Activated CD8-positive, alpha-beta memory T cell treated with anti-CD3 and anti-CD28 coated beads, Interleukin-2, amount 50 U/mL, for 24 hours (primary cell): ENCODE measurements around the gene CATSPERD.
A peak's percentile ranks its signal among the peaks of the same experiment; 100 is the strongest.

Source experiments
- DNase-seq: peaks from one replicate; pipeline ENCODE4 v3.0.0-alpha.2; 2020; ENCODE audit errors: extremely low read depth

The CATSPERD gene

GRCh38 chr19:5787409-5788182 is 67.2 kb downstream of the CATSPERD start:
- DNase-seq = no peak

DNA sequence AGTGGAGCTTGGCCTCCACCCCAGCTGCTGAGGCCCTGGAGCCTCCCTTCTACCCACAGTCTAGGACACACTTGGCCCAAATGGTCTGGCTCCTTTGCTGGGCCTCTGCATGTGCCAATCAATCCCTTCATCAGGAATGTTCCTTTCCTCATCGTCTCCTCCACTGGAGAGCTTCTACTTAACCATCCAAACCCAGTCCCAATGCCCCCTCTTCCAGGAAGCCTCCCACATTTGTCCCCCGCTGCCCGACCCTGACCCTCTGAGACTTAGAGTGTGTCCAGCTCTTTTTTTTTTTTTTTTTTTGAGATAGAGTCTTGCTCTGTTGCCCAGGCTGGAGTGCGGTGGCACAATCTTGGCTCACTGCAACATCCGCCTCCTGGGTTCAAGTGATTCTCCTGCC is 68.0 kb downstream of the CATSPERD start:
- no peak for DNase-seq

- DNase-seq = no peak
These were observed 68.9 kb downstream of the CATSPERD start for GRCh38 chr19:5789351-5789761.

GRCh38 chr19:5789886-5790558 is 69.6 kb downstream of the CATSPERD start:
- no peak for DNase-seq

- peak; percentile 91 for DNase-seq
These were observed 70.4 kb downstream of the CATSPERD start, which contains the start of gene DUS3L for GRCh38 chr19:5790559-5791520. TSS of gene DUS3L (minus strand) at chr19:5791163. CDS start at chr19:5791141, 22 bp downstream.

DNA sequence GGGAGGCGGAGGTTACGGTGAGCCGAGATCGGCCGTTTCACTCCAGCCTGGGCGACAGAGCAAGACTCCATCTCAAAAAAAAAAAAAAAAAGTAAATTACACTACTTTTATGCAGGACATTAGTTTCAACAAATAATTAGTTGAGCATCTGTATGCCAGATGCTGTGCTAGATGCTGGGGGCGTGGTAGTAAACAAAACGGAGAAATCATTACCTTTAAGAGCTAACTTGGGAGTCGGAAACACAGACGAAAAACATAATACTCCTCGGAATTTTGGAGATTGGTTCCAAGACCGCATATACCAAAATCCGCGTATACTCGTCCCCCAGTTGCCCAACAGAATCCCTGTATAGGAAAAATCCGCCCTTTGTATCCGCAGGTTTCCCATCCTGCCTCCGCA is 71.8 kb downstream of the CATSPERD start:
- no peak for DNase-seq

DNA sequence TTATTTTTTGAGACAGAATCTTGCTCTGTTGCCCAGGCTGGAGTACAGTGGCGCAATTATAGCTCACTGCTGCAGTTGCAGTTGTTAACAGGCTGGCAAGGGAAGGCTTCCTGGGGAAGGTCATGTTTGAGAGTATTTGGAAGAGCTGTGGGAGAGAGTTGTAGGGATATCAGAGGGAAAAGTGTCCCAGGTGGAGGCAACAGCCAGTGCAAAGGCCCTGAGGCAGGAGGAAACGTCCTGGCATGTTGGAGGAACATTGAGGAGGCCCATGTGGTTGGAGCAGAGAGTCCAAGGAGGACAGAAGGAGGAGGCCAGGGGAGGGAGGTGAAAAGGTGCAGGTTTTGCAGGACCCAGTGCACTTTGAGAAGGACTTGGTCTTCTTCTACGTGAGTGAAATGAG is 72.8 kb downstream of the CATSPERD start:
- no peak for DNase-seq

DNA sequence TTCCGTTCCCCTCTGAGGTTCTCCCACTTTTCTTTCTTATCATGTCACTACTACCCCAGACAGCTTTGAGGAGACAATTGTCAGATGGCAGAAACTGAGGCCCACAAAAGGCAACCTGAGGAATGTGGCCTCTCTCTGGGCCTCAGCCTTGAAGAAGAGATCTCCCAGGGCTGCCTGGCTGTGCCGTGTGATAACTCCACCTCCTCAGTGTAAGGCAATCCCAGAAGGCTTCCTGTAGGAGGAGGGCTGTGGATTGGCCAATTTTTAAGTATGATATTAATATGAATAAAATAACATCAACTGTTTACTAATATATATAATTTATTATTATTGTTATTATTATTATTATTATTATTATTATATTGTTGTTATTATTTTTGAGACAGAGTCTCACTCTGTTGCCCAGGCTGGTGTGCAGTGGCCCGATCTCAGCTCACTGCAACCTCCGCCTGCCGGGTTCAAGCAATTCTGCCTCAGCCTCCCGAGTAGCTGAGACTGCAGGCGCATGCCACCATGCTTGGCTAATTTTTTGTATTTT is 75.0 kb downstream of the CATSPERD start:
- DNase-seq = no peak

- DNase-seq = no peak
These were observed 77.8 kb downstream of the CATSPERD start for GRCh38 chr19:5798244-5798643.

- DNase-seq = no peak
These were observed 79.1 kb downstream of the CATSPERD start for GRCh38 chr19:5799247-5800241.

- DNase-seq = no peak
These were observed 80.2 kb downstream of the CATSPERD start for GRCh38 chr19:5800361-5801270.

DNA sequence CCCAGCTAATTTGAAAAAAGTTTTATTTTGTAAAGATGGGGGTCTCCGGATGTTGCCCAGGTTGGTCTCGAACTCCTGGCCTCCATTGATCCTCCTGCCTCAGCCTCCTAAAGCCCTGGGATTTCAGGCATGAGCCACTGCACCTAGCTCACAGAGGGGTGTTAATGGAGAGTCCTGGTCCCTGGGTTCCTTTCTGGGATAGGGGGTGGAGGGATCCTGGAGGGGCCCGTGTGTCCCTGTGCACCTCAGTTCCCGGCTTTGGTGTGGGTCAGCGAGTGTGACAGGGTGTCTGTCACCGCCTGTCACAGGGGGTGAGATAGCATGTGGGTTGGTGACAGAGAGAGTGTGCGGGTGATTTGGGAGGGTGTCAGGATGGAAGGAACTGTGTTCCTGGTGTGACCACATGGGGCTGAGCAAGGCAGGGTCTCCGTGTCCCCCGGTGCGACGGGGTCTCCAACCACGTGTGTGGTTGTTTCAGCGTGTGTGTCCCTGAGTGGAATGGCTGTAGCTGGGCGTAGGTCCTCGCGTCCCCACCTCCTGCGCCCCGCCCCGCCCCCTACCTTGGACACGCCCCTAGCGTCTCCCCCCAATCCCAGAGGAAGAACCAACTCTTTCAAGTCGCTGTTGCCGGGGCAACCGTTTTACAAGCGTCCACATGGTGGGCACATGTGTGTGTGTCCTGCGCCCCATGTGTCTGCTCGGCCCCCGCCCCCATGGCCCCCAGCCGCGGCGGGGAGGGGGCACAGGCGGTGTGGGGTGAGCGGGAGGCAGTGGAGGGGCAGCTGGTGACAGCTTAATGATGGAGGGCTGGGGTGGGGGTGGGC is 81.6 kb downstream of the CATSPERD start:
- DNase-seq = no peak

GRCh38 chr19:5803441-5803751 is 83.0 kb downstream of the CATSPERD start:
- DNase-seq = no peak

- DNase-seq = peak; percentile 82
These were observed 83.5 kb downstream of the CATSPERD start for GRCh38 chr19:5803752-5804515.

DNA sequence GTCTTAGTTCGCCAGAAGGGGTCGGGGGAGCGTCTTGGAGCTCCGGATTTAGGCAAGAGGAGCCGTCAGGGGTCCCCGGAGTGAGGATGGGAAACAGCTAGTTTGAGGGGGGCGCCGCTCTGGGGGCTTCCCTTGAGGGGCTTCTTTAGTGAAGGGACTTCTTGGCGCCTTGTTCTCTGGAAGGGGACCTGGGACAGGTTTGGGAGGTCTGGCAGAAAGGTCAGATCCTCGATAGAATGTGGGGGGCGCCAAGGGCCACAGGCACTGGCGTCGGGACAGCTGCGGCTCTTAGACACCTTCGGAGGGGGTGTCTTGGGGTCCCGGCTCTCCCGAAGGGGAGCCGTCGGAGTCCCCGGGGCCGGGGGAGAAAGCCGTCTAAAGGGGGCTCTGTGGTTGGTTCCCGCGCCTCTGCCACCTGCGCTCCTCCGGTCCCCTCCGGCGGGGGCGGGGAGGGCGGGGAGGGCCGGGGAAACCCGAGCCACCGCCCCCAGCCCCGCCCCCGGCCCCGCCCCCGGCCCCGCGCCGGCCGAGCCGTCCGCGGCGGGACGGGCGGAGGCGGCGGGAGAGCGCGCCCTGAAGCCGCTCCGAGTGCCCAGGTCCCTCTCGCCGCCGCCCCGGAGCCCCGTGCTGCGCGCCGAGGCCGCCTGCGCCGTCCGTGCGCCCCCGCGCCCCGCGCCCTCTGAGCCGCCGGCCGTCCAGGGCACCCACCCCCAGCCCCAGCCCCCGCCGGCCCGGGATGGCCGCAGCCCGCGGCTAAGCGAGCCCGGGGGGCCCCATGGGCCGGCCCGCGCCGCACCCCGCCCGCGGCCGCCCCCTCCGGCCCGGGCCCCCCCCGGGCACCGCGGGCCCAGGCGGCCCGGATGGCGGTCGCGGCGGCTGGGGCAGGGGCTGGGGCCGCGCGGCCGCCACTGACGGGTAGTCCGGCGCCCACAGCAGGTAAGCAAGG is 84.4 kb downstream of the CATSPERD start, which contains the start of gene NRTN:
NRTN (plus strand) TSS at position 552 of the 946 bp plus-strand sequence. CDS start 19,099 bp downstream, outside the sequence.
- no peak for DNase-seq

DNA sequence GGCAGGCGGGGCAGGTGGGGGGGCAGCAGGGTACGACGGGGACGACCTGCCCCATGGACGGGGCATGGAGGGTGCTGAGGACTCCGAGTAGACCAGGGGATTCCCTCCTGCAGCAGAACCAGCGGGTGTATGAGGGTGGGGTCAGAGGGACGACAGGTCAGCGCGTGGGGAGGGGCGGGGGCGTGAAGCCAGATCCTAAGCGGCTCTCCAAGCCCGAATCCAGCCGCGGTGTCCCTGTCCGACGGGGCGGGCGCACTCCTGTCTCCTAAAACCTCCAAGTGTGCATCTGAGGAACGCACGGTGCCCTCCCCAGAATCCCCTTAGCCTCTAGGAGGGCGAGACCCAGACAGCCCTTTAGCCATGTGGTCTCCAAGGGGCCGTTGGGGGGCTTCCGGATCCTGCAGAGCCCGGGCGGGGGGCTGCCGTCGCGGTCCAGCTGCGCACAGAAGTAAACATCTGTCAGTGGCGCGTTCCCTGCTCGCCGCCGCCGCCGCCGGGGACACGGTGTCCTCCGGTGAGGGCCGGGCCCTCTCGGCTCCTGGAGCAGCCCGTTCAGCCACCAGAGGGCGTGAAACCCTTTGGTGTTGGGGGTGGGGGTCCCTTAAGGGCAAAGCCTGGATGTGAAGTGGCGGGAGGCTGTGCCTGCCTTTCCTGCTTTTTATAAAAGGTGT is 85.2 kb downstream of the CATSPERD start:
- DNase-seq = no peak
